Muscle layer of duodenum (tissue), 2 donors: Measurements from ENCODE around the gene CCDC32.

Experiments
- H3K27ac ChIP-seq: one replicate; pipeline ENCODE4 v1.7.0; 2013; ENCODE audit warnings: mild to moderate bottlenecking, low read length
- H3K27me3 ChIP-seq: one replicate; pipeline ENCODE4 v1.7.0; 2013; ENCODE audit warnings: low read depth, mild to moderate bottlenecking, control low read depth, low read length
- H3K36me3 ChIP-seq, 2 donors: one replicate each; pipeline ENCODE4 v1.7.0; 2013; ENCODE audit warnings: low read length in 2 of 2, control low read depth in 1 of 2, mild to moderate bottlenecking in 1 of 2; ENCODE audit not compliant: insufficient read depth in 2 of 2, control insufficient read depth in 1 of 2
- H3K4me1 ChIP-seq, 2 donors: one replicate each; pipeline ENCODE4 v1.7.0; 2013; ENCODE audit warnings: low read length in 2 of 2, mild to moderate bottlenecking in 2 of 2, control low read depth in 1 of 2, moderate library complexity in 1 of 2; ENCODE audit not compliant: insufficient read depth in 2 of 2, control insufficient read depth in 1 of 2
- H3K4me3 ChIP-seq, 2 donors: one replicate each; pipeline ENCODE4 v1.7.0; 2013; ENCODE audit warnings: low read length in 2 of 2, low read depth in 1 of 2, mild to moderate bottlenecking in 1 of 2
- H3K9me3 ChIP-seq, 2 donors: one replicate each; pipeline ENCODE4 v1.7.0; 2013; ENCODE audit warnings: low read length in 2 of 2, control low read depth in 1 of 2, mild to moderate bottlenecking in 1 of 2; ENCODE audit not compliant: control insufficient read depth in 1 of 2
- donor health status: healthy.

The CCDC32 gene

DNA sequence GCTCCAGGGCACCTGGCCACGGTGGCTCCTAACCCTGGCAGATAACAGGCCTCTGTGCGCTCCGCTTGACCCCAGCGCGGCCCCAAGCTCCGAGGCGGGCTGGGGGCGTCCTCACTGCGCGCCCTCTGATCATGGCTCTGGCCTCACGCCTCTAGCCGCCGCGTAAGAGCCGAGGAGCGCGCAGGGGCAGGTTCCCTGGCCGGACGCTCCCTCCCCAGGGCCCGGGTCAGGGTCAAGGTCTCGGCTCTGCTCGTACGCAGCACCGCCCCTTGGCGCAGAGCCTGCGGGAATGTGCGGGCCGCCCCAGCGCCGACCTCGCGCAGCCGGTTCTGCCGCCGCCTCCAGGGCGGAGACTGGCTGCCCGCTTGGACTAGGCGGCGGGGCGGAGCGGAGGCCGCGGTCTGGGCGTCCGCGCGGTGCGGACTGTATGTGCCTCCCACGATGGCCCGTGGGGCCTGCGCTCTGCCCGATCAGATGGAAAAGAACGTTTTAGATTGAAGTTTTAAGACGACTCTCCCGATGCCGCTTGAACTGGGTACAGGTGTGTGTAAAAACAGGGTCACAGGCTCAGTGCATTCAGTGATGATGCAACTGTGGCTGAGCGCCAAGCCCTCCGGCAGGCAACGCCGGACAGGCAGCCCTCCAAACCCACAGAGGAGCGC is 53.2 kb downstream of the CCDC32 start:
- no peaks in the 10 kb centered on the region for H3K4me1 ChIP-seq
- no peaks in the 10 kb centered on the region for H3K27me3 ChIP-seq
- no peaks in the 10 kb centered on the region for H3K9me3 ChIP-seq
- H3K27ac ChIP-seq = no peak overlapping the region
- no peaks in the 10 kb centered on the region for H3K36me3 ChIP-seq
- peak overlapping the region; percentile 57 to 70 for H3K4me3 ChIP-seq

- H3K4me3 ChIP-seq = peak overlapping the region; percentile 57 to 70
- H3K27ac ChIP-seq = no peak overlapping the region
- no peaks in the 10 kb centered on the region for H3K36me3 ChIP-seq
- H3K27me3 ChIP-seq = no peaks in the 10 kb centered on the region
- H3K4me1 ChIP-seq = no peaks in the 10 kb centered on the region
- H3K9me3 ChIP-seq = no peaks in the 10 kb centered on the region
Observed at GRCh38 chr15:40511093-40511471, 53.8 kb downstream of the CCDC32 start.

GRCh38 chr15:40510201-40510600 is 54.6 kb downstream of the CCDC32 start:
- no peaks in the 10 kb centered on the region for H3K36me3 ChIP-seq
- H3K27me3 ChIP-seq = no peaks in the 10 kb centered on the region
- no peak overlapping the region for H3K4me3 ChIP-seq
- H3K9me3 ChIP-seq = no peaks in the 10 kb centered on the region
- H3K4me1 ChIP-seq = no peaks in the 10 kb centered on the region
- H3K27ac ChIP-seq = no peak overlapping the region

GRCh38 chr15:40508216-40508615 is 56.6 kb downstream of the CCDC32 start:
- H3K27me3 ChIP-seq = no peaks in the 10 kb centered on the region

GRCh38 chr15:40506964-40507571 is 57.8 kb downstream of the CCDC32 start:
- no peaks in the 10 kb centered on the region for H3K27me3 ChIP-seq

More at GRCh38 chr15:40508216-40508615, 56.6 kb downstream of the CCDC32 start:
- Histone ChIP-seq H3K9me3 (no peaks in the 10 kb centered on the region), H3K36me3 (no peaks in the 10 kb centered on the region), H3K4me1 (no peaks in the 10 kb centered on the region), H3K4me3 (no peak overlapping the region), H3K27ac (no peak overlapping the region)

More at GRCh38 chr15:40506964-40507571, 57.8 kb downstream of the CCDC32 start:
- no peaks in the 10 kb centered on the region for H3K36me3 ChIP-seq
- H3K27ac ChIP-seq = no peak overlapping the region
- H3K9me3 ChIP-seq = no peaks in the 10 kb centered on the region
- peak overlapping the region in 1 of 2 donors; percentile 48 for H3K4me3 ChIP-seq
- no peaks in the 10 kb centered on the region for H3K4me1 ChIP-seq
